Astrocyte (in vitro differentiated cells and primary cell): ENCODE measurements around the gene TRIM56. TPM values are rescaled to one million over a fixed set of nuclear protein-coding genes. Genes with fewer than 3 reads are reported as not detected.
"Not testable (repeated sequence)": the region's sequence is repeated elsewhere in the genome, so short reads cannot be mapped to it uniquely, and the experiment has no call there.

ENCODE experiments used
- DNase-seq: peaks from one replicate; pipeline ENCODE4 v3.0.0-alpha.2; 2010; ENCODE audit warnings: low read depth
- FAIRE-seq: peaks from 2 replicates; lab custom pipeline; 2011; peaks lifted over from hg19 to GRCh38; lab: Jason Lieb, UNC
- H2AFZ ChIP-seq: 2 replicates; pipeline ENCODE4 v1.6.0; 2012; ENCODE audit warnings: low read depth, low read length, inconsistent platforms
- H3K27ac ChIP-seq: 2 replicates; pipeline ENCODE4 v1.5.1; 2011; ENCODE audit warnings: low read depth, low read length, inconsistent platforms
- H3K27me3 ChIP-seq: 2 replicates; pipeline ENCODE4 v1.6.0; 2011; ENCODE audit warnings: low read length, inconsistent platforms; ENCODE audit not compliant: insufficient read depth
- H3K36me3 ChIP-seq: 2 replicates; pipeline ENCODE4 v1.5.1; 2011; ENCODE audit warnings: low read length, inconsistent platforms; ENCODE audit not compliant: insufficient read depth
- H3K4me1 ChIP-seq: 2 replicates; pipeline ENCODE4 v1.5.1; 2011; ENCODE audit warnings: low read length, inconsistent platforms; ENCODE audit not compliant: insufficient read depth
- H3K4me2 ChIP-seq: 2 replicates; pipeline ENCODE4 v1.6.0; 2012; ENCODE audit warnings: low read length, inconsistent platforms
- H3K4me3 ChIP-seq: 2 replicates; pipeline ENCODE4 v1.5.1; 2011; ENCODE audit warnings: low read depth, mild to moderate bottlenecking, low read length, inconsistent platforms; ENCODE audit not compliant: insufficient read depth
- H3K79me2 ChIP-seq: 2 replicates; pipeline ENCODE4 v1.6.0; 2012; ENCODE audit warnings: mild to moderate bottlenecking, low read length, inconsistent platforms; ENCODE audit not compliant: insufficient read depth
- H3K9ac ChIP-seq: 2 replicates; pipeline ENCODE4 v1.6.0; 2012; ENCODE audit warnings: mild to moderate bottlenecking, low read length, inconsistent platforms
- H3K9me3 ChIP-seq: 2 replicates; pipeline ENCODE4 v1.5.1; 2012; ENCODE audit warnings: low read depth, mild to moderate bottlenecking, low read length, inconsistent platforms; ENCODE audit not compliant: insufficient read depth
- H4K20me1 ChIP-seq: 2 replicates; pipeline ENCODE4 v1.6.0; 2012; ENCODE audit warnings: low read length, inconsistent platforms; ENCODE audit not compliant: insufficient read depth
- H3K27ac Mint-ChIP-seq: one replicate; pipeline ENCODE4 v1.8.0; 2021; ENCODE audit warnings: mild to moderate bottlenecking, mixed read lengths; ENCODE audit not compliant: unreplicated experiment
- H3K27me3 Mint-ChIP-seq: one replicate; pipeline ENCODE4 v1.8.0; 2021; ENCODE audit warnings: low read depth, mixed read lengths; ENCODE audit not compliant: unreplicated experiment
- H3K36me3 Mint-ChIP-seq: one replicate; pipeline ENCODE4 v1.8.0; 2021; ENCODE audit warnings: low read depth, mixed read lengths; ENCODE audit not compliant: unreplicated experiment
- H3K4me1 Mint-ChIP-seq: one replicate; pipeline ENCODE4 v1.8.0; 2021; ENCODE audit warnings: low read depth, mixed read lengths; ENCODE audit not compliant: unreplicated experiment
- H3K4me3 Mint-ChIP-seq: one replicate; pipeline ENCODE4 v1.8.0; 2021; ENCODE audit warnings: mild to moderate bottlenecking, moderate library complexity, mixed read lengths; ENCODE audit not compliant: unreplicated experiment
- H3K9me3 Mint-ChIP-seq: one replicate; pipeline ENCODE4 v1.8.0; 2021; ENCODE audit warnings: mild to moderate bottlenecking, mixed read lengths; ENCODE audit not compliant: unreplicated experiment
- CTCF ChIP-seq: IDR thresholded peaks from 2 replicates; pipeline ENCODE4 v1.5.1; 2011; ENCODE audit warnings: low read depth, mild to moderate bottlenecking, inconsistent platforms, low read length, moderate library complexity; ENCODE audit not compliant: insufficient read depth
- EZH2 ChIP-seq: IDR thresholded peaks from 2 replicates; pipeline ENCODE4 v1.6.1; 2012; ENCODE audit warnings: mild to moderate bottlenecking, low read length, inconsistent platforms; ENCODE audit not compliant: insufficient read depth
- total RNA-seq: library from RNA; stranded (reverse); gene quantifications from 2 replicates; pipeline ENCODE4 v1.2.1, GENCODE V29; 2021

Gene TRIM56
- total RNA-seq, 1 donor from 2014 or later: 24.2 TPM

- no peaks in the 10 kb centered on the region for H3K27me3 ChIP-seq
- FAIRE-seq (no peak), DNase-seq (no peak)
- H3K36me3 ChIP-seq: no peaks in the 10 kb centered on the region
- no peak overlapping the region for H3K27ac ChIP-seq
- H3K36me3 Mint-ChIP-seq: no peaks in the 10 kb centered on the region
- H3K9me3 Mint-ChIP-seq: peaks cover 2% of the 10 kb centered on the region
- no peaks in the 10 kb centered on the region for H4K20me1 ChIP-seq
- peaks cover 3% of the 10 kb centered on the region for H3K79me2 ChIP-seq
- no peaks in the 10 kb centered on the region for H3K9me3 ChIP-seq
- H3K4me2 ChIP-seq: no peak overlapping the region
- H3K4me1 Mint-ChIP-seq: peaks cover 21% of the 10 kb centered on the region
- H3K4me3 ChIP-seq: no peak overlapping the region
- no peak overlapping the region for H2AFZ ChIP-seq
- no peak overlapping the region for H3K27ac Mint-ChIP-seq
- peaks cover 30% of the 10 kb centered on the region for H3K4me1 ChIP-seq
- H3K9ac ChIP-seq: no peak overlapping the region
- H3K27me3 Mint-ChIP-seq: no peaks in the 10 kb centered on the region
- H3K4me3 Mint-ChIP-seq: no peak overlapping the region
- no peak for TF ChIP-seq EZH2
- TF ChIP-seq CTCF: no peak
These were observed 24.1 kb downstream of the TRIM56 start for GRCh38 chr7:101109368-101109767.

GRCh38 chr7:101111261-101111660 lies 26.0 kb downstream of the TRIM56 start:
- no peaks in the 10 kb centered on the region for H3K36me3 ChIP-seq
- H3K4me3 ChIP-seq: no peak overlapping the region
- H3K27ac Mint-ChIP-seq: peak overlapping the region; percentile 26
- H4K20me1 ChIP-seq: no peaks in the 10 kb centered on the region
- DNase-seq: no peak
- H3K9ac ChIP-seq: no peak overlapping the region
- TF ChIP-seq CTCF (no peak), EZH2 (no peak)
- FAIRE-seq: no peak
- no peaks in the 10 kb centered on the region for H3K79me2 ChIP-seq
- no peak overlapping the region for H2AFZ ChIP-seq
- H3K9me3 Mint-ChIP-seq: peaks cover 2% of the 10 kb centered on the region
- no peaks in the 10 kb centered on the region for H3K9me3 ChIP-seq
- peaks cover 35% of the 10 kb centered on the region for H3K4me1 ChIP-seq
- H3K27ac ChIP-seq: no peak overlapping the region
- H3K4me2 ChIP-seq: no peak overlapping the region
- H3K27me3 ChIP-seq: no peaks in the 10 kb centered on the region
- H3K4me3 Mint-ChIP-seq: no peak overlapping the region
- H3K36me3 Mint-ChIP-seq: no peaks in the 10 kb centered on the region
- H3K4me1 Mint-ChIP-seq: peaks cover 20% of the 10 kb centered on the region
- no peaks in the 10 kb centered on the region for H3K27me3 Mint-ChIP-seq

- DNase-seq: peak; percentile 54
- TF ChIP-seq EZH2 (no peak), CTCF (no peak)
- Histone ChIP-seq H3K4me1 (peaks cover 40% of the 10 kb centered on the region), H3K27ac (peak overlapping the region; percentile 68), H3K27me3 (no peaks in the 10 kb centered on the region), H3K4me2 (peak overlapping the region; percentile 30), H4K20me1 (no peaks in the 10 kb centered on the region), H2AFZ (peak overlapping the region; percentile 67), H3K4me3 (no peak overlapping the region), H3K9me3 (no peaks in the 10 kb centered on the region), H3K79me2 (no peaks in the 10 kb centered on the region), H3K36me3 (no peaks in the 10 kb centered on the region), H3K9ac (peak overlapping the region; percentile 41)
- H3K36me3 Mint-ChIP-seq: no peaks in the 10 kb centered on the region
- no peaks in the 10 kb centered on the region for H3K27me3 Mint-ChIP-seq
- peaks cover 2% of the 10 kb centered on the region for H3K9me3 Mint-ChIP-seq
- H3K4me1 Mint-ChIP-seq: peaks cover 26% of the 10 kb centered on the region
- peak overlapping the region; percentile 26 for H3K27ac Mint-ChIP-seq
- H3K4me3 Mint-ChIP-seq: no peak overlapping the region
- FAIRE-seq: no peak
These were observed 27.0 kb downstream of the TRIM56 start for GRCh38 chr7:101112233-101112632.

GRCh38 chr7:101113140-101113539 lies 27.9 kb downstream of the TRIM56 start:
- H3K27ac Mint-ChIP-seq, H3K36me3 Mint-ChIP-seq, H3K36me3 ChIP-seq, H4K20me1 ChIP-seq, H3K9me3 ChIP-seq, H2AFZ ChIP-seq, H3K9me3 Mint-ChIP-seq, H3K4me3 Mint-ChIP-seq, DNase-seq, FAIRE-seq, H3K27me3 Mint-ChIP-seq, H3K4me3 ChIP-seq, H3K79me2 ChIP-seq, H3K9ac ChIP-seq, H3K4me2 ChIP-seq, H3K27me3 ChIP-seq: not testable (repeated sequence)
- Histone ChIP-seq H3K27ac (peak overlapping the region; percentile 68), H3K4me1 (peaks cover 48% of the 10 kb centered on the region)
- H3K4me1 Mint-ChIP-seq: peaks cover 27% of the 10 kb centered on the region
